ENCODE measurements around the gene TRAPPC2B.

Gene TRAPPC2B

GRCh38 chr19:57362997-57363687 is at the start of gene TRAPPC2B, which contains the start of gene ZNF547:
TSS of gene TRAPPC2B (plus strand) at chr19:57363551. CDS start at chr19:57364834, 1,283 bp downstream.
TSS of gene ZNF547 (plus strand) at chr19:57363551. CDS start at chr19:57368556, 5,005 bp downstream.
- peak; percentile 96 for DNase-seq (ENCODE audit: low read depth in 2 of 2)

- DNase-seq (ENCODE audit: low read depth in 2 of 2), result no peak
These were observed 49.2 kb upstream of the TRAPPC2B start for GRCh38 chr19:57314146-57314545.

GRCh38 chr19:57317503-57317902 is 45.8 kb upstream of the TRAPPC2B start:
- DNase-seq (ENCODE audit: low read depth in 2 of 2), result no peak

- no peak for DNase-seq (ENCODE audit: low read depth in 2 of 2)
These were observed 43.5 kb upstream of the TRAPPC2B start for GRCh38 chr19:57319869-57320179.

- peak; percentile 85 to 87 for DNase-seq (ENCODE audit: low read depth in 2 of 2)
These were observed 42.9 kb upstream of the TRAPPC2B start, which contains the start of gene ZNF543 for GRCh38 chr19:57320180-57321084. TSS of gene ZNF543 (plus strand) at chr19:57320472. CDS start at chr19:57320854, 382 bp downstream.

- DNase-seq (ENCODE audit: low read depth in 2 of 2), result no peak
These were observed 42.2 kb upstream of the TRAPPC2B start for GRCh38 chr19:57321116-57321515.

GRCh38 chr19:57321751-57322150 is 41.6 kb upstream of the TRAPPC2B start:
- no peak for DNase-seq (ENCODE audit: low read depth in 2 of 2)

- DNase-seq (ENCODE audit: low read depth in 2 of 2), result no peak
These were observed 38.4 kb upstream of the TRAPPC2B start for GRCh38 chr19:57324992-57325391.

GRCh38 chr19:57327993-57328392 is 35.4 kb upstream of the TRAPPC2B start:
- DNase-seq (ENCODE audit: low read depth in 2 of 2), result no peak

- DNase-seq (ENCODE audit: low read depth in 2 of 2), result no peak
These were observed 29.2 kb upstream of the TRAPPC2B start for GRCh38 chr19:57334191-57334590.

GRCh38 chr19:57338877-57339276 is 24.5 kb upstream of the TRAPPC2B start:
- DNase-seq (ENCODE audit: low read depth in 2 of 2), result no peak

- no peak for DNase-seq (ENCODE audit: low read depth in 2 of 2)
These were observed 20.8 kb upstream of the TRAPPC2B start for GRCh38 chr19:57342582-57342981.

GRCh38 chr19:57348136-57348535 is 15.2 kb upstream of the TRAPPC2B start:
- no peak for DNase-seq (ENCODE audit: low read depth in 2 of 2)

- DNase-seq (ENCODE audit: low read depth in 2 of 2), result peak; percentile 75 to 77
These were observed 12.2 kb upstream of the TRAPPC2B start, which contains the start of gene ZNF304 for GRCh38 chr19:57350877-57351805. TSS of gene ZNF304 (plus strand) at chr19:57351271. CDS start at chr19:57351665, 394 bp downstream.

- DNase-seq (ENCODE audit: low read depth in 2 of 2), result no peak
These were observed 11.5 kb upstream of the TRAPPC2B start for GRCh38 chr19:57351867-57352266.

GRCh38 chr19:57355916-57356315 is 7.4 kb upstream of the TRAPPC2B start:
- DNase-seq (ENCODE audit: low read depth in 2 of 2), result no peak

GRCh38 chr19:57357406-57357805 is 5.9 kb upstream of the TRAPPC2B start:
- DNase-seq (ENCODE audit: low read depth in 2 of 2), result no peak

- DNase-seq (ENCODE audit: low read depth in 2 of 2), result no peak
These were observed 4.1 kb upstream of the TRAPPC2B start for GRCh38 chr19:57359300-57359699.

- no peak for DNase-seq (ENCODE audit: low read depth in 2 of 2)
These were observed 932 bp upstream of the TRAPPC2B start for GRCh38 chr19:57362419-57362818.

- DNase-seq (ENCODE audit: low read depth in 2 of 2), result peak in 1 of 2 donors; percentile 4
These were observed 384 bp downstream of the TRAPPC2B start for GRCh38 chr19:57363688-57364181.

- no peak for DNase-seq (ENCODE audit: low read depth in 2 of 2)
These were observed 3.4 kb downstream of the TRAPPC2B start for GRCh38 chr19:57366776-57367175.
